Stimulated activated CD4-positive, alpha-beta T cell treated with anti-CD3 and anti-CD28 coated beads, TNF-alpha, amount 100 ng/mL, for 24 hours (primary cell): ENCODE results near the gene ZFAND3.
"Not testable (repeated sequence)": the region's sequence is repeated elsewhere in the genome, so short reads cannot be mapped to it uniquely, and the experiment has no call there.

Source experiments
- DNase-seq, 3 experiments: peaks; one replicate each; pipeline ENCODE4 v3.0.0-alpha.2; 2020; ENCODE audit warnings: low read depth in 3 of 3

ZFAND3 gene

GRCh38 chr6:37865504-37865903 lies 46.0 kb downstream of the ZFAND3 start:
- no peak for DNase-seq

- no peak for DNase-seq
These were observed 47.3 kb downstream of the ZFAND3 start for GRCh38 chr6:37866590-37867507.

GRCh38 chr6:37867756-37868446 lies 48.4 kb downstream of the ZFAND3 start:
- no peak for DNase-seq

- DNase-seq, result peak in 1 of 3 experiments; percentile 6
These were observed 48.9 kb downstream of the ZFAND3 start for GRCh38 chr6:37868447-37868825.

GRCh38 chr6:37871616-37872372 lies 52.3 kb downstream of the ZFAND3 start:
- no peak for DNase-seq

GRCh38 chr6:37872373-37872745 lies 52.8 kb downstream of the ZFAND3 start:
- DNase-seq, result no peak

- DNase-seq, result no peak
These were observed 55.2 kb downstream of the ZFAND3 start for GRCh38 chr6:37874726-37875125.

GRCh38 chr6:37875561-37876309 lies 56.2 kb downstream of the ZFAND3 start:
- DNase-seq, result no peak

- DNase-seq, result no peak
These were observed 57.3 kb downstream of the ZFAND3 start for GRCh38 chr6:37876843-37877242.

- no peak for DNase-seq
These were observed 58.0 kb downstream of the ZFAND3 start for GRCh38 chr6:37877373-37878149.

- no peak for DNase-seq
These were observed 58.7 kb downstream of the ZFAND3 start for GRCh38 chr6:37878150-37878710.

- DNase-seq, result not testable (repeated sequence)
These were observed 61.1 kb downstream of the ZFAND3 start for GRCh38 chr6:37880602-37881001.

GRCh38 chr6:37882292-37882691 lies 62.8 kb downstream of the ZFAND3 start:
- no peak for DNase-seq

GRCh38 chr6:37882724-37883413 lies 63.3 kb downstream of the ZFAND3 start:
- no peak for DNase-seq

GRCh38 chr6:37884548-37884947 lies 65.0 kb downstream of the ZFAND3 start:
- no peak for DNase-seq

- DNase-seq, result no peak
These were observed 69.5 kb downstream of the ZFAND3 start for GRCh38 chr6:37889051-37889450.

GRCh38 chr6:37889486-37889885 lies 70.0 kb downstream of the ZFAND3 start:
- DNase-seq, result no peak

GRCh38 chr6:37891072-37891471 lies 71.5 kb downstream of the ZFAND3 start:
- DNase-seq, result no peak

GRCh38 chr6:37893257-37893656 lies 73.7 kb downstream of the ZFAND3 start:
- DNase-seq, result no peak

- not testable (repeated sequence) for DNase-seq
These were observed 74.2 kb downstream of the ZFAND3 start for GRCh38 chr6:37893734-37894133.
